GM19023 (cell line): ENCODE measurements around the gene PLA2G4E.

Experiments
- ATAC-seq: cut with Tn5 transposase; IDR thresholded peaks from one replicate; pipeline ENCODE4 v1.9.1; 2021; ENCODE audit warnings: mild to moderate bottlenecking, moderate library complexity; ENCODE audit not compliant: unreplicated experiment

PLA2G4E gene

GRCh38 chr15:42021593-42021992, 751 bp upstream of the PLA2G4E start:
- no peak for ATAC-seq

- no peak for ATAC-seq
Observed at GRCh38 chr15:42018306-42019224, 2.3 kb downstream of the PLA2G4E start.

- ATAC-seq: no peak
Observed at GRCh38 chr15:42016971-42017370, 3.9 kb downstream of the PLA2G4E start.

GRCh38 chr15:42014406-42014805, 6.4 kb downstream of the PLA2G4E start:
- no peak for ATAC-seq

- ATAC-seq: no peak
Observed at GRCh38 chr15:42012928-42013482, 7.8 kb downstream of the PLA2G4E start.

GRCh38 chr15:42012241-42012640, 8.6 kb downstream of the PLA2G4E start:
- ATAC-seq: no peak

GRCh38 chr15:42011074-42011473, 9.8 kb downstream of the PLA2G4E start:
- no peak for ATAC-seq

GRCh38 chr15:42010434-42010833, 10.4 kb downstream of the PLA2G4E start:
- ATAC-seq: no peak

GRCh38 chr15:42009474-42009873, 11.4 kb downstream of the PLA2G4E start:
- ATAC-seq: no peak

GRCh38 chr15:42009022-42009421, 11.8 kb downstream of the PLA2G4E start:
- no peak for ATAC-seq

GRCh38 chr15:42007386-42007785, 13.5 kb downstream of the PLA2G4E start:
- ATAC-seq: no peak

- ATAC-seq: no peak
Observed at GRCh38 chr15:42002333-42002732, 18.5 kb downstream of the PLA2G4E start.

- no peak for ATAC-seq
Observed at GRCh38 chr15:42001236-42001635, 19.6 kb downstream of the PLA2G4E start.

GRCh38 chr15:41999290-42000285, 21.3 kb downstream of the PLA2G4E start:
- ATAC-seq: no peak

GRCh38 chr15:41997845-41998244, 23.0 kb downstream of the PLA2G4E start:
- ATAC-seq: no peak

GRCh38 chr15:41996921-41997592, 23.8 kb downstream of the PLA2G4E start:
- ATAC-seq: no peak

GRCh38 chr15:41996376-41996775, 24.5 kb downstream of the PLA2G4E start:
- ATAC-seq: no peak

GRCh38 chr15:41995476-41995855, 25.4 kb downstream of the PLA2G4E start:
- no peak for ATAC-seq

- ATAC-seq: no peak
Observed at GRCh38 chr15:41994772-41995475, 25.9 kb downstream of the PLA2G4E start.

GRCh38 chr15:41994171-41994650, 26.6 kb downstream of the PLA2G4E start:
- ATAC-seq: no peak
